IPS-NIHi7 (cell line): Measurements from ENCODE around the gene ARMC7.
"Not testable (repeated sequence)": the region's sequence is repeated elsewhere in the genome, so short reads cannot be mapped to it uniquely, and the experiment has no call there.

ENCODE experiments used
- DNase-seq: peaks from one replicate; pipeline ENCODE4 v3.0.0; 2012; ENCODE audit warnings: mixed read lengths; ENCODE audit errors: extremely low spot score

ARMC7 gene

DNA sequence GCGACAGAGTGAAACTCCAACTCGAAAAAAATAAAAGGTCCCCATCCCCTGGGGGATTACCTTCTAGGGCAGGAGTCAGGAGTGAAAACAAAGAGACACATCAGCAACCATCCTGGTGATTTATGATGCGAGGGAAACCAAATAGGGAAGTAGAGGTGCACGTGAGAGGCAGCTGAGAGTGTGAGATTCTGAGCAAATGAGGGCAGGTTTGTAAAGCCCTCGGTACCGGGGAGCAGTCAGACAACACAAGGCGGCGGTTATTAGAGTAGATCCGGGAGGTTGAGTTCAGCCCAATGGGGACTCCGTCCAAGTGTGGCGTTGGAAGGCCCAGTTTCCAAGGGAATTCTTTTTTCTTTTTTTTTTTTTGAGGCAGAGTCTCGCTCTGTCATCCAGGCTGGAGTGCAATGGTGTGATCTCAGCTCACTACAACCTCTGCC lies 7.4 kb upstream of the ARMC7 start:
- DNase-seq, result no peak

DNA sequence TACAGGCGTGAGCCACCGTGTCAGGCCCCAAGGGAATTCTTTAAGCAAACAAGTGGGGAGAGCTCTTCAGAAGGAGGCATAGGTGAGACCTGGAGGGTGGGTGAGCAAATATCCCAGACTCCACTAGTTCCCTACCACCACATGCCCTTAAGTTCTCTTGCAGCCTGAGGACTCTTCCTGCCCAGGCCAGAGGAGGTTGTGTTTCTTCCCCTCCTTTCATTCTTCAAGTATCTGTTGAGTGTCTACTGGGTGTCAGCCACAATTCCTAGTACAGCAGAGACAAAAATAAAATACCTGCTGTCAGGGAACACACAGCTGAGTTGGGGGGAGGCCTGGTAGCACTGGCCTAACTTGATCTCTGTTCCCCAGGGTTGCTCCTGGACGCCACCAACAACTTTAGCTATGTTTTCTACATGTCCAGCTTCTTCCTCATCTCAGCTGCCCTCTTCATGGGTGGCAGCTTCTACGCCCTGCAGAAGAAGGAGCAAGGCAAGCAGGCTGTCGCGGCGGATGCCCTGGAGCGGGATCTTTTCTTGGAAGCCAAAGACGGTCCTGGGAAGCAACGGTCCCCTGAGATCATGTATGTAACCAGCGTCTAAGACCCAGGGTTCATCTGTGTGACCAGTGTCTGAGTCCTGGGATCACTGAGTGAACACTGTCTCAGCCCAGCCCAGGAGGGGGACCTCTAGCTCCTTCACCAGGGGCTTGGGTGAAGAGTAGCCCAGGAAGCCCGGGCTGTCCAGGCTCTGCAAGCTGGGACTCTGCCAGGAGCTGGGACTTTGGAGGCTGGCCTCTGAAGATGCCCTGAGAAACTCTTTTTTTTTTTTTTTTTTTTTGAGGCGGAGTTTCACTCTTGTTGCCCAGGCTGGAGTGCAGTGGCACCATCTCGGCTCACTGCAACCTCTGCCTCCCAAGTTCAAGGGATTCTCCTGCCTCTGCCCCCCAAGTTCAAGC lies 5.9 kb upstream of the ARMC7 start:
- no peak for DNase-seq

GRCh38 chr17:75105126-75106080 lies 4.4 kb upstream of the ARMC7 start:
- DNase-seq, result peak; percentile 83

- DNase-seq, result no peak
Measured at GRCh38 chr17:75108193-75108592, 1.6 kb upstream of the ARMC7 start.

DNA sequence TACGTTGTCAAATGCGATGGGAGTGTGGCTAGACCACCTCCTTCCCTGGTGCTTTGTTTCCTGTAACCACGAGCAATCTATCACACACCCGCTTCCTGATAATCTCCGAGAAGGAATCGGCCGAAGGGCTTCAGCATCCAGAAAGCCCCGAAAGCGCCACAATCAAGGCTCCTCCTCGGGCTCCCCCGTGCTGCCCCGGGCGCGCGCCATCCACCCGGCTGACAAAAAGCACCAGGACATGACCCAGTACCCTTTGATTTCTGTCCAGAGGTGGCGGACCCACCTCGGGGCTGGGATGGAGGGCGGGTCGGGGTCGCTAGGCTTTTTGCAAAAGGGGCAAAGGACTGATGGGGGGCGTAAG lies 743 bp upstream of the ARMC7 start:
- DNase-seq, result no peak

- no peak for DNase-seq
Measured at GRCh38 chr17:75110234-75110937, 617 bp downstream of the ARMC7 start.

DNA sequence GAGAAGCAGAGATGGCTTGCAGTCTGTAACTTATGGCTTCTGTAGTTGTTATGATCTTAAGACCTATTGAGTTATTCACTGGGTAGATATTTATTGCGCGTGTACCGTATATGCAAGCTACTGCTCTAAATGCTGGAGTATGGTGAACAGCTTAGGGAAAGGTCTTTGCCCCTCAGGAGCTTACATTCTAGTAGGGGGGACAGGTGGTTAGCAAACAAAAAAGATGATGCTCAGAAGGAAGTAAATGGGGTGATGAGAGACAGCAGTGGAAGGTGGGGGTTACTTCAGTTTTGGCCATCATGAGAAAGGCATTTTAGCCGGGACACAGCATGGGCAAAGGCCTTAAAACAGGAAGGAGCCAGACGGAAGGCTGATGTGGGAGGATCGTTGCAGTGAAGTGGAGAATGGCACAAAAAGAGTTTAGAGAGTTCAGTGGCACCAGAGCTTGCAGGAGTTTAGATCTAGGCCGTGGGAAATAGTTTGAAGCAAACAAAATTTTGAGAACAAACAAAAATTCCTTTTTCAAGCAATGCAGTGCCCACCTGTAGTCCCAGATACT lies 2.1 kb downstream of the ARMC7 start:
- no peak for DNase-seq

- peak; percentile 84 for DNase-seq
Measured at GRCh38 chr17:75113798-75114551, 4.2 kb downstream of the ARMC7 start.

DNA sequence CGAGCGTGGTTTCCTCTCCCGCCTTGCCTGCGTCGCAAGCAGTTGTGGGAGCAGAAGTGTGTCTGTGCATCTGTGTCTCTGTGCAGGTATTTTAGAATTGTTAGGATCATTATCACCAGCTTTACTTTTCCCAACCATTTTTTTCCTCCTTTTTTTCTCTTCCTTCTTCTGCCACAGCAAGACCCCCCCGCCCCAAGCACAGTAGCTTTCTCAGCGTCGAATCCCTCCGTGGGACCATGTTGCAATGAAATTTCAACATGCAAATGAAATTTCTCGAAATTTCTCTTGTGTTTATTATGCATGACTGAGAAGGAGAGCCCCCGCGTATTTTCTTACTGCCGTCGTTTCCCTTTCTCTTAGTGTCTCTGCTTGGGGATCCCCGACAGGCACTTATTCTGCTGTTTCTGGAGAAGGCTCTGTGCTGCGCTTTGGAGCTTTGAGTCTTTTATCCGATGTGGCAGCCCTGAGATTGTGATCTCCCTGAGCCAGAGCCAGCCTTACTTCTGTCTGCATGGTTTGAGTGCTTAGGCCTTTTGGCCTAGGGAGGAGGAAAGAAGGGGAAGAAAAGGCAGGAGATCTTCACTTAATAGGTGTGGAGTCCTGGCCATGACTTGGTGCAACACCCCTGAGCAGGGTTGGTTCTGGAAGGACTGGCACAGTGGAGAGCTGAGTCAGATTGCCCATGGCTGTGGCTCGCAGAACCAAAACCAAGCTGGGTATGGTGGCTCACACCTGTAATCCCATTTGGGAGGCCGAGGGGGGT lies 5.0 kb downstream of the ARMC7 start:
- DNase-seq, result no peak

GRCh38 chr17:75115555-75115954 lies 5.8 kb downstream of the ARMC7 start:
- no peak for DNase-seq

- DNase-seq, result no peak
Measured at GRCh38 chr17:75116737-75117136, 7.0 kb downstream of the ARMC7 start.

DNA sequence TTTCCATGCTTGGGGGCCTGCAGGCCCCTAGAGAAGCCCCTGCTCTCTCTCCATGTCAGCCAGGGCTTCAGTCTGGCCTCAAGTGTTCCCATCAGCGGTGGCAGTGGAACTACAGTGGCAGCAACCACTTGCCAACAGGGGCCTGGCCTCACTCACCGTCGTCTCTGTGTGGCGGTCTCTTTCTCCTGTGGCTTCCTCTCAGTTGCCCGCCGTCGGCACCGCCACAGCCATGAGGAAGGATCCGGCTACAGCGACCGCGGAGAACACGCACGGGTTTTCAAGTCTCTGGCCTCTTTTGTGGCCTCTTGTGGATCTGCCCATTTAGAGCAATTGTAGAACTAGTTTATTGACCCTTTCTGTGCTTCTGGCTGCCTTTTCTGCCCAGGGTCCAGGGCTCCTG lies 8.5 kb downstream of the ARMC7 start:
- no peak for DNase-seq

GRCh38 chr17:75124041-75124818 lies 14.5 kb downstream of the ARMC7 start:
- DNase-seq, result no peak

GRCh38 chr17:75124819-75125162 lies 15.0 kb downstream of the ARMC7 start:
- no peak for DNase-seq

- DNase-seq, result no peak
Measured at GRCh38 chr17:75125984-75126383, 16.2 kb downstream of the ARMC7 start.

GRCh38 chr17:75126954-75127353 lies 17.2 kb downstream of the ARMC7 start:
- no peak for DNase-seq

DNA sequence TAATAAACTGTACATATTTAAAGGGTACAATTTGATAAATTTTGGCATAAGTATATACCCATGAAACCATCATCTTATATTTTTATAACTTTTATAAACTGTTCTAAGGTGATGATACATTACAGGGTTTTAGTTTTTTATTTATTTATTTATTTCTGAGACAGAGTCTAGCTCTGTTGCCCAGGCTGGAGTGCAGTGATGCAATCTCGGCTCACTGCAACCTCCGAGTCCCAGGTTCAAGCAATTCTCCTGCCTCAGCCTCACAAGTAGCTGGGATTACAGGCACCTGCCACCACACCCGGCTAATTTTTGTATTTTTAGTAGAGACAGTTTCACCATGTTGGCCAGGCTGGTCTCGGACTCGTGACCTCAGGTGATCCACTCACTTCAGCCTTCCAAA lies 18.2 kb downstream of the ARMC7 start:
- not testable (repeated sequence) for DNase-seq

DNA sequence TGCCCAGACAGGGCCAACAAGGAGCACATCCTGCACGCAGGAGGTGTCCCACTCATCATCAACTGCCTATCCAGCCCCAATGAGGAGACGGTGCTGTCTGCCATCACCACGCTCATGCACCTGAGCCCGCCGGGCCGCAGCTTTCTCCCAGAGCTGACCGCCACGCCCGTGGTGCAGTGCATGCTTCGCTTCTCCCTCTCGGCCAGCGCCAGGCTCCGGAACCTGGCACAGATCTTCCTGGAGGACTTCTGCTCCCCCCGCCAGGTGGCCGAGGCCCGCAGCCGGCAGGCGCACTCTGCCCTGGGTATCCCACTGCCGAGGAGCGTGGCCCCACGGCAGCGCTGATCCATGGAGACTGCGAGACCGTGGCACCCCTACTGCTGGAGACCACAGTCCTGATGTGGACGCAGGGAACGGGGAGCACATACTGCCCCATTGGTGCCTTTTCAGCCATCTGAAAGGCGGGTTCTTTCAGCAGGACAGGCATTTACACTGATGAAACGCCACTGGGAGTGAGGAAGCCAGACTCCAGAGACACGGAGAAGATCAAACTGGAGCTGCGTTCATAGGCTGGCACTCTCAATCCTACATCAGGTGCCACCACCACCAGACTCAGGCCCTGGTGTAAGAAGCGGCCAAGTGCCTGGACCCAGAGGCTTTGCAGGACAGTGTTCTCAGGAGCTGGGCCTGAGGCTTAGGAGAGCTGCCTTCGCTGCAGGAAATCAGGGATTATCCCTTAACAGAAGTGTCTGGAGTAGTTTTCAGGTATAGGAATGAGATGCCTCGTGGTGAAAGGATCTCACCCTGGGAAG lies 19.1 kb downstream of the ARMC7 start:
- DNase-seq, result no peak

DNA sequence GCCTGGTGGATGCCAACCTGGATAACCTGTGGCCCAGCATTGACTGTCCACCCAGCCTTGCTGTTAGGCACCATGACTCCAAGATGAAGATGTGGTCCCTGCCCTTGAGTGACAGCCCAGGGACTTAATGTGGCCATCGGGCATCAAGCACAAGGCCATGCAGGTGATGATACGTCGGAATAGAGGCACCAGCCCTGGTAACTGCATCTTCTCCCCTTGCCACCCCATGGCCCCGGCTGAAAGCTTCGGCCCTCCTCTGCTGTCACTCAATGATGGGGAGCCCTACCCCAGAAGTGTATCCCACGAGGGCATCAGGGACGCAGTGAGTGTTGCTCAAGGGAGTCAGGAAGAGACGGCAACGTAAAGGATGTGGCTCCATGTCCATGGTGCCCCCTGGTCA lies 19.8 kb downstream of the ARMC7 start:
- DNase-seq, result no peak
